Measurements from ENCODE around the gene CISH. TPM values are rescaled to one million over a fixed set of nuclear protein-coding genes. Genes with fewer than 3 reads are reported as not detected.

CISH gene
- total and polyA plus RNA-seq, 5 experiments from 2014 or later, result 8.1 to 135 (median 16.3) TPM

DNA sequence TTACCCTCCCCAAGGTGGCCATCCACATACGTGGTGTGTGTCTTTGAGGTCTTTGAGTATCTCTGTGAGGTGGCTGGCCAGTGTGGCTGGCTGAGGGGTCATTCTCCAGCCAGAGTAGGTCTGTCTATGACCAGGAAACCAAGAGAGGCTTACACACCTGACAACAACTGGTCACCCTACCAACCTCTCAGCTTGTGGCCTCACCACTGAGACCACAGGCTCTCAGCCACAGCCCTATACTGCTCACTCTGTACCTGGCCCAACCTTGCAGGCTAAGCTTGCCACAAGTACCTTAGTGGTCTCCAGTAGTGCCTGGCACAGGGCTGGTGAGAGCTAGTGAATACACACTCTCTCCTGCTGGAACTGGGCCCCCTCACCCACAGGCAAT lies 37.1 kb downstream of the CISH start:
- Mint-ChIP-seq H3K27ac (peak overlapping the region; percentile 88 to 98 (median 92)), H3K4me1 (peaks cover 25 to 82% (median 73%) of the 10 kb centered on the region in 4 donors), H3K9me3 (no peaks in the 10 kb centered on the region), H3K36me3 (peaks cover 0 to 14% (median 2%) of the 10 kb centered on the region in 3 donors), H3K4me3 (peak overlapping the region in 9 of 10 donors; percentile 18 to 82 (median 59)), H3K27me3 (no peaks in the 10 kb centered on the region)
- POLR2A ChIA-PET, result interaction anchor here (0.5 to 18.7 kb wide), 5 partner anchors 9 to 337 kb away, joined by 3 to 623 read pairs (median 12); partner anchors contain the start of gene CISH
- no peak for ATAC-seq
- no peak for DNase-seq

DNA sequence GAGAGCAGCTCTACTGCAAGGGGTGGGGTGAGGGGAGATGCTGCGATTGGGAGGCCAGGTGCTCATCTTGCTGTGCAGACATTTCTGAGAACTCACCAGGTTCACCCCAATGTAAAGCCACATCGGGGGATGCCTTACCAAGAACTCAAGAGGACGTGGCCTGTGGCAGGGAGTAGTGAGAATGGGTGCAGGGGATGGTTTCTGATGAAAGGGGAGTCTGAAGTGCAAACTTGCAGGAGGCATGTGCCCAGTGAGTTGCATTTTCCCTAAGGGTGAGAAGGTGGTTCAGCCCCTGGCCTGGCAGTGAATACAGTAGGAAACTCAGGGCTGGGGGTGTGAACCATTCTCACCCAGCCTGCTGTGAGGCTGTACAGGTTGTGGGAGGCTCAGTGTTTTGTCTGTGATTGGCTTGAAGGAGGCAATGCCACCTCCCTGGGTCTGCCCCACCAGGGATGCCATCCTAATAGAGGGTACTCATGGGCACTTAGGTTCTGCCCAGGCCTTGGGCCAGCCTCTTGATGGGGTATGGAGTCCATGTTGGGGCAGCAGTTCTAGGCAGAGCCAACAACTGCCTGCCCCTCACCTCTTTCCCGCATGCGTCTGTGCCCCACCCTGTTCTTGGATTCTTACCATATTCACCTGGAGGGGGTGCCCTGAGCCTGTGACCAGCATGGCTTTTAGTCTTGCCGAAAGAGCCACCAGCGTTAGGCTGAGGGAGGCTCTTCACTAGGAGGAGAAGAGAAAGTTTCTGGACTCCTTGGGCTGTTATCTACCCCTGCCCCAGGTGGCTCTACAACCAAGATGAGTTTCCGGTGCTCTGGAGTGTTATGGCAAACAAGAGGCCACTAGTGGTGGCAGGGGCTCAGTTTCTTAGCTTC lies 37.8 kb downstream of the CISH start:
- no peaks in the 10 kb centered on the region for H3K9me3 Mint-ChIP-seq
- peak overlapping the region; percentile 23 to 82 (median 65) for H3K4me3 Mint-ChIP-seq
- peak in 1 of 2 donors; percentile 9 for ATAC-seq
- H3K27me3 Mint-ChIP-seq, result no peaks in the 10 kb centered on the region
- H3K4me1 Mint-ChIP-seq, result peaks cover 25 to 80% (median 75%) of the 10 kb centered on the region in 4 donors
- H3K27ac Mint-ChIP-seq, result peak overlapping the region; percentile 88 to 98 (median 92)
- H3K36me3 Mint-ChIP-seq, result peaks cover 0 to 10% (median 2%) of the 10 kb centered on the region in 3 donors
- POLR2A ChIA-PET, result interaction anchor here (0.5 to 18.7 kb wide), 6 partner anchors 9 to 336 kb away, joined by 3 to 623 read pairs (median 76); partner anchors contain the start of genes CISH and MAPKAPK3
- peak in 5 of 10 donors; percentile 14 to 64 (median 45) for DNase-seq

DNA sequence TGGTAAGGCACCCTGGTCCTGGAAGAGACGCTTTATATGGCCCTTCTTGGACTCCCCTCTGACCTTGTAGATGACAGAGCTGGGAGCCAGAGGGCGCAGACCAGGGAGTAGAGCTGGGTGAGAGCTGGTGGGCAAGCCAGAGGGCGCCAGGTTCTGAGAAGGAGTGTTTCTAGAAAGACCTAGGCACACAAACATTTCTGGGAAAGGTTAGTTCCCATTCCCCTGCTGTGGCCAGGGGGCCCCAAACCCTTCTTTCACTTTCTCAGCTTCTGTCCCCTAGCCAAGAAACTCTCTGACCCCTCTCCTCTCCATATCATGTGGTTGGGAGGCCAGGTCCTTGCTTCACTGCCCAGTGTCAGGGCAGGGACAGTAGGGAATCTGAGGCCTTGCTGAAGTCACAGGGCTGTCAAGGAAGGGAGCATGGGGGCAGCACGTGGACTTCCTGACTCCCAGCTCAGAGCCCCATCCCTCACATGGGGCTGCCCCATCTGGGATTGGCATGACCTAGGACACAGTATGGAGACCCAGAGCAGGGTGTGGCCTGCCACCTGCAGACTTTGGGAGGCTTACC lies 38.7 kb downstream of the CISH start:
- DNase-seq (peak in 1 of 10 donors; percentile 14), ATAC-seq (no peak)
- Mint-ChIP-seq H3K4me1 (peaks cover 27 to 86% (median 80%) of the 10 kb centered on the region in 4 donors), H3K36me3 (peaks cover 0 to 7% (median 0%) of the 10 kb centered on the region in 3 donors), H3K27me3 (no peaks in the 10 kb centered on the region), H3K4me3 (peak overlapping the region in 9 of 10 donors; percentile 12 to 82 (median 69)), H3K9me3 (no peaks in the 10 kb centered on the region), H3K27ac (peak overlapping the region; percentile 88 to 98 (median 92))
- POLR2A ChIA-PET, result interaction anchor here (0.6 to 18.7 kb wide), 4 partner anchors 9 to 44 kb away, joined by 3 to 623 read pairs (median 172); partner anchors contain the start of genes CISH and MAPKAPK3

DNA sequence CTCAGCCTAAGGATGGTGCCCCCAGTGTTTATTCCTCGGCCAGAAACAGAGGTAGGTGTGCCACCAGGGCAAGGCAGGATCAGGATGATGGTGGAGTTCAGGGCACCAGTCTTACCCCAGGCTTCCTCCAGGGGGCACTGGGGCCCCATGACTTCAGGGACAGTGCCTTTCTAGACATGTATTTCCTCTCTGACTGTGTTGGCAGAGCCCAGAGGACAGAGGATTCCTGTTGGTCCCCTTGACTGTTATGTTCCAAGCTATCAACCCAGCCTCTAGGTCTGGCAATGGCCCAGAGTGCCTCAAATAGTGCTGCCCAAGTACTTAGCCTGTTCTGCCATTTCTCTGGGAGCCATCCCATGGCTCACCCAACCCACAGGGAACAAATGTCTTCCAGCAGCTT lies 39.4 kb downstream of the CISH start:
- DNase-seq, result peak; percentile 65 to 87 (median 80)
- Mint-ChIP-seq H3K36me3 (peaks cover 0 to 4% (median 0%) of the 10 kb centered on the region in 3 donors), H3K27me3 (no peaks in the 10 kb centered on the region), H3K4me1 (peaks cover 30 to 86% (median 82%) of the 10 kb centered on the region in 4 donors), H3K4me3 (peak overlapping the region; percentile 12 to 91 (median 72)), H3K27ac (peak overlapping the region; percentile 88 to 98 (median 92)), H3K9me3 (no peaks in the 10 kb centered on the region)
- peak; percentile 19 to 21 for ATAC-seq
- POLR2A ChIA-PET, result interaction anchor here (0.5 to 18.7 kb wide), 4 partner anchors 18 to 45 kb away, joined by 3 to 623 read pairs (median 172); partner anchors contain the start of genes CISH and MAPKAPK3

DNA sequence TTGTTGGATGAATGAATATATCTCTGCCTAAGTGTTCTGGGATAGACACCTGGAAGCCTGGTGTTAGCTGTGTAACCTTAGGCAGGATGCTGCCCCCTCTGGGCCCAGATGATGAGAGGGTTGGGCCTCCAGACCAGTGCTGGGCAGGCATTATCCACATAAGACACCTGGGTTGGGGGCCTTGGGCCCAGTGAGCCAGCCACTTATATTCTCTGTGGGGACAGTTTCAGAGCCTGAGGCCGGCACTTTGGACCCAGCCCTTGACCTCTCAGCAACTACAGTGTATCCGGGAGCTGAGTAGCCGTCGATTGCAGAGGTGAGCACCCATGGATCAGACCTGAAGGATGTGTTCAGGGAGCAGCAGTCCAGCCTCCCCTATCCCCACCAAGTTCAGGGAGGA lies 40.1 kb downstream of the CISH start:
- Mint-ChIP-seq H3K27ac (peak overlapping the region in 9 of 10 donors; percentile 11 to 98 (median 93)), H3K27me3 (no peaks in the 10 kb centered on the region), H3K4me3 (peak overlapping the region in 4 of 10 donors; percentile 91 to 97 (median 93)), H3K9me3 (no peaks in the 10 kb centered on the region), H3K4me1 (peaks cover 33 to 90% (median 86%) of the 10 kb centered on the region in 4 donors), H3K36me3 (peaks cover 0 to 4% (median 0%) of the 10 kb centered on the region in 3 donors)
- no peak for ATAC-seq
- POLR2A ChIA-PET, result interaction anchor here (0.6 to 18.7 kb wide), 5 partner anchors 18 to 225 kb away, joined by 3 to 623 read pairs (median 141); partner anchors contain the start of genes CISH, CYB561D2, MAPKAPK3 and NPRL2
- DNase-seq, result no peak

DNA sequence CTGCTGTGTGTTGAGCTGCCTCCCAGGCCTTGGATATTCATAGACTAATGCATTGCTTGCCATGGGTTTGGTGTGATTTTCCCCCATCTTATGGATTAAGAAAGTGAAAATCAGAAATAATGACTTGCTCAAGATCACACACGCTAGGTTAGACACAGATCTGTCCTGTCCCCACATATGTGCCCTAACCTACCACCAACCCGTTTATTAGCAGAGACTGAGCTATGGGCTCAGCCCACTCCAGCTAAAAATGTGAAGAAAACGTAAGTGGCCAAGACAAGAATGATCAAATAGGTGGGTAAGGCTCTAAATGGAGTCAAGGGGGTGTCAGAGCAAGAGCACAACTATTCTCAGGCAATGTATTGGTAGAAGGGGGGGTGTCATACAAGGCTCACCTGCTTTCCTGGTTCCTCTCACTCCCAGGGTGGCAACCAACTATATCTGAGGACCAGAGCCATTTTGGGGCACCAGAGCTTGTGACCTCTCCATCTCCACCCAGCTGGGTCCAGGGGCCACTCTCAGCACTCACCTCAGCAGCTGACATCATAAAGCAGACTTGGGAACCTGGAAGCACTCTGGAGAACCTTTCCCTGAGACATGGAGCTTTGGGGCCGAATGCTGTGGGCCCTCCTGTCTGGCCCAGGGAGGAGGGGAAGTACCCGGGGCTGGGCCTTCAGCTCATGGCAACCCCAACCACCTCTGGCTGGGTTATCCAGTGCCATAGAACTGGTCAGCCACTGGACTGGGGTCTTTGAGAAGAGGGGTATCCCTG lies 40.9 kb downstream of the CISH start:
- H3K4me3 Mint-ChIP-seq, result peak overlapping the region; percentile 92 to 98 (median 97)
- ATAC-seq, result no peak
- H3K4me1 Mint-ChIP-seq, result peaks cover 37 to 88% (median 84%) of the 10 kb centered on the region in 4 donors
- H3K27ac Mint-ChIP-seq, result peak overlapping the region; percentile 93 to 98 (median 96)
- no peak for DNase-seq
- H3K27me3 Mint-ChIP-seq, result no peaks in the 10 kb centered on the region
- H3K36me3 Mint-ChIP-seq, result no peaks in the 10 kb centered on the region
- POLR2A ChIA-PET, result interaction anchor here (0.6 to 18.7 kb wide), 12 partner anchors 8 to 272 kb away, joined by 3 to 623 read pairs (median 10); partner anchors contain the start of genes CISH, CYB561D2, HYAL3 and MAPKAPK3
- no peaks in the 10 kb centered on the region for H3K9me3 Mint-ChIP-seq

DNA sequence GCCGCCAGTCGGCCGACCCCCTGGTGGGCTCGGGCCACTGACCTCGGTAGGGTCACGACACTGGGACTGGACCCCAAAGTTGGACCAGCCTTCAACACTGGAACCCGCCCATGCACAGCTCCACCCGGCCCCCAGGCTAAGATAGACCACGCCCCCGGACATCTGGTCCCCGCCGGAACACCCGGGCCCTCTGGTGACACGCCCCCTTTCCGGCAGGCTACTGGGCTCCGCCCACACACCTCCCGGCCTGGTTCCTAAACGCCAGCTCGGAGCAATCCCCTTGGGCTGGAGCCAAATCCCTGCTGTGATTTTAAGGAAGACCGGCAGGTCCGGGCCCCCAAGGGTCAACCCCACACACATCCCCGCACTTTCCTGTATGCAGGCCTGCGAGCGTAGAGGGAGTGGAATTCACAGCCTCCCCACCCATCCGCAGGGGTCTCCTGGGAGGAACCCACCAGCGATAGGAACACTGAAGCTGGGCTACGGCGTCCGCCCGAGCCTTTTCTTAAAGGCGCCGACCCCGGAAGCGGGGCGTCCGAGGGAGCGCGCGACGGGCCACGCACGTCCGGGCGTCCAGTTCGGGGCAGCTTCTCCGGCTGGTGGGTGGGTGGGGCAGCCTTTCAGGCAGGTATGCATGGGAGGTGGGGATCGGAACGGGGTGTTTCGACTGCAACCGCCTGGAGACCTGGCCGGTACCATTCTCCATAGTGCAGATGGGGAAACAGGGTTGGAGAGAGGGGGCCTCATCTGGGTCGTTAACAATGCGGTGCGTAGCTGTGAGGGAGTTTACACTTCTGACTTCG lies 42.4 kb downstream of the CISH start, which contains the start of gene HEMK1:
Gene HEMK1, plus strand, starts transcription at position 576 of the 803 bp plus-strand sequence. CDS start 1,583 bp downstream, outside the sequence.
- no peaks in the 10 kb centered on the region for H3K9me3 Mint-ChIP-seq
- peak within 1 kb of the TSS; percentile 93 to 98 (median 96) for H3K27ac Mint-ChIP-seq
- H3K4me3 Mint-ChIP-seq, result peak within 1 kb of the TSS; percentile 92 to 98 (median 97)
- peak; percentile 62 to 67 for ATAC-seq
- DNase-seq, result peak; percentile 88 to 96 (median 93)
- H3K27me3 Mint-ChIP-seq, result no peaks in the 10 kb centered on the region
- H3K36me3 Mint-ChIP-seq, result peaks cover 0 to 3% (median 0%) of the 10 kb centered on the region in 3 donors
- H3K4me1 Mint-ChIP-seq, result peaks cover 36 to 79% (median 72%) of the 10 kb centered on the region in 4 donors
- POLR2A ChIA-PET, result interaction anchor here (0.5 to 18.7 kb wide), 33 partner anchors 8 to 1426 kb away, joined by 3 to 623 read pairs (median 4); partner anchors contain the start of genes CACNA2D2, CISH, CYB561D2 and DOCK3

DNA sequence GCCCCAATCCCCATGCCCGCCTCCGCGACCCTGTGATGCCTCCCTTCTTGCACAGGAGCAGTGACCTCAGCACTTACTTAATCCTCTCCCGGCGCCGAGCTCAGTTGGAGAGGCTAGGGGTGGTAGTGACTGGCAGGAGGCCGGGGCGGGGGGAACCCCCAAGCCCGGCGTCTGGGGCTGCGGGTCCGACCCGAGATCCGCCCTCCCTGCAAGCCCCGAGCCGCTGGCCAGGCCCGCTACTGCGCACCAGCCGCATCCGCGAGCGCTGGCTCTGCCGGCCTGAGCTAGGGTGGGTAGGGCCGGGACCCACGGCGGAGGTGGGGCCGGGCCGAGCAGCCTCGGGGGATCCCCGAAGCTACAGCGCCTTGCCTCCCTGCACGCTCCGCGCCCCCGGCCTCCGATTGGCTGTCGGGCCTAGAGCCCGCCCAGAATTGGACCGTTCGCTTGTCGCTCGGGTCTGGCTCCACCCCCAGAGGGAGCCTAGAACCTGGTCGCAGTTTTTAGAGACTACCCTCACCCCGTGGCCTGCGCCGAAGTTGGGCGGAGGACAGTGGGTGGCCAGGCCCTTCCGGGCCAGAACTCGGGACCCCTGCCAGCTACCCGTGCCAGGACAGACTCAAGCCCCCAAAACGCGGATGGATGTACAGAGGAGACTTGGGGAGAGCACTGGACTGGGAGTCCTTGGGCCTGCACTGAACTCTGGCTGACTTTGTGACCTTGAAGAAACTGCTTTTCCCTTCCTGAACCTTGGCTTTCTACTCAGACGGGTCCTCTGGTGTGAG lies 44.0 kb downstream of the CISH start, which contains the start of gene C3orf18:
Gene C3orf18, minus strand, starts transcription at position 362 of the 782 bp plus-strand sequence. CDS start 2,048 bp downstream, outside the sequence.
- peaks cover 0 to 3% (median 0%) of the 10 kb centered on the region in 3 donors for H3K36me3 Mint-ChIP-seq
- POLR2A ChIA-PET, result interaction anchor here (0.5 to 18.7 kb wide), 19 partner anchors 10 to 1122 kb away, joined by 3 to 623 read pairs (median 4); partner anchors contain the start of genes CISH, CYB561D2, DCAF1 and MANF
- peaks cover 27 to 65% (median 60%) of the 10 kb centered on the region in 4 donors for H3K4me1 Mint-ChIP-seq
- H3K27ac Mint-ChIP-seq, result peak within 1 kb of the TSS; percentile 93 to 98 (median 97)
- DNase-seq, result peak; percentile 88 to 95 (median 90)
- H3K9me3 Mint-ChIP-seq, result no peaks in the 10 kb centered on the region
- no peaks in the 10 kb centered on the region for H3K27me3 Mint-ChIP-seq
- peak; percentile 79 to 80 for ATAC-seq
- peak within 1 kb of the TSS; percentile 92 to 98 (median 97) for H3K4me3 Mint-ChIP-seq

DNA sequence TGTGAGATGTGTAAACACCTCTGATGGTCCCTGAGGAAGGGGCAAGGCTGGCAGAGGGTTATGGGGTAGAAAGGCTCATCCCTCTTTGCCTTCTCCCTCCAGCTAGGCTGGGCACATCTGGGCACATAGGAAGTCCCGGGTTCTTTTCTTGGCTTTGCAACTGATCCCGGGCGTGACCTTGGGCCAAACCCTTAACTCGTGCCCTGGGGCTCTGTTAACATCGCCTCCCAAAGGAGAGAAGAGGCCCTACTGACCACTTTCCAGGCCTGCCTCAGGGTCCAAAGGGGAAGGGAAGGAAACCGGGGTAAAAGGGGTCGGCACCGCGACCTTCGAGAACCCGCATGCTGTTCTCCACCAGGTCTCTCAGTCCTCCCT lies 44.6 kb downstream of the CISH start:
- POLR2A ChIA-PET, result interaction anchor here (0.7 to 18.7 kb wide), 15 partner anchors 10 to 933 kb away, joined by 3 to 623 read pairs (median 5); partner anchors contain the start of genes CISH, CYB561D2, DCAF1 and MANF
- H3K36me3 Mint-ChIP-seq, result peaks cover 0 to 3% (median 0%) of the 10 kb centered on the region in 3 donors
- peak overlapping the region; percentile 60 to 96 (median 79) for H3K4me3 Mint-ChIP-seq
- no peak for DNase-seq
- peak overlapping the region in 6 of 10 donors; percentile 19 to 96 (median 50) for H3K27ac Mint-ChIP-seq
- no peak for ATAC-seq
- H3K4me1 Mint-ChIP-seq, result peaks cover 23 to 59% (median 54%) of the 10 kb centered on the region in 4 donors
- no peaks in the 10 kb centered on the region for H3K9me3 Mint-ChIP-seq
- H3K27me3 Mint-ChIP-seq, result no peaks in the 10 kb centered on the region

DNA sequence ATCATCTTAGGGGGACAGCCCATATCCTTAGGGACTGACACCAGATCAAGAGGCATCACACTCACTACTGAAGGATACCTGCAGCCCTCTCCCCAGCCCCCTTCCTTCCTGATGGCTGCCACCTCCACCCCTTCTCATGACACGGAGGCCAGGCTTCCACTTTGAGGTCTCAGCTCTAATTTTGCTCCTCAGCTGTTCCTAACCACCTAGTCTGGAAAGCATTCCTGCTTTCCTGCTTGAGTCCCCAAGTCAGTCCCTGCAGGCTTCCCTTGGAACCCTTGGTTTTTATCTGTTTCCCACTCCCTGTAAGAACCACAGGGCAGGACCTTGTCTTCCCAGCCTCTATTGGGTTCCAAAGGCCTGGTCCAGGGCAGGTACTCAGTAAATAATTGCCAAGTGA lies 47.3 kb downstream of the CISH start:
- H3K4me1 Mint-ChIP-seq, result peaks cover 20 to 35% (median 28%) of the 10 kb centered on the region in 4 donors
- H3K27ac Mint-ChIP-seq, result peak overlapping the region in 4 of 10 donors; percentile 43 to 74 (median 50)
- ATAC-seq (no peak), DNase-seq (no peak)
- H3K36me3 Mint-ChIP-seq, result peaks cover 0 to 3% (median 1%) of the 10 kb centered on the region in 3 donors
- POLR2A ChIA-PET, result interaction anchor here (0.7 to 1.4 kb wide), 2 partner anchors 38 to 45 kb away, joined by 3 read pairs; no protein-coding TSS in a partner anchor
- H3K27me3 Mint-ChIP-seq, result no peaks in the 10 kb centered on the region
- H3K9me3 Mint-ChIP-seq, result no peaks in the 10 kb centered on the region
- H3K4me3 Mint-ChIP-seq, result no peak overlapping the region
